ENCODE data around the gene WDFY2. TPM values are rescaled to one million over a fixed set of nuclear protein-coding genes. Genes with fewer than 3 reads are reported as not detected.
A peak's percentile ranks its signal among the peaks of the same experiment; 100 is the strongest.

WDFY2 gene
- total and polyA plus RNA-seq, 2 of the 13 experiments (the other 11 are each of a cell fraction or from before 2014, with no cell fraction given): 22.6 to 27.0 TPM

GRCh38 chr13:51803422-51804294 lies 219.4 kb downstream of the WDFY2 start, which contains the start of gene DHRS12 (continued):
- no peak for TF ChIP-seq ZNF407 (CRISPR knock-in tag; IDR thresholded peaks at IDR 0.05; ENCODE audit: not compliant biosample characterization)
- no peak for TF ChIP-seq PHF21A (CRISPR knock-in tag; IDR thresholded peaks at IDR 0.05)
- TF ChIP-seq ZNF18 (CRISPR knock-in tag; IDR thresholded peaks at IDR 0.05; ENCODE audit: insufficient replicate concordance): peak; percentile 24
- TF ChIP-seq ARNT (IDR thresholded peaks at IDR 0.05): no peak
- no peak for TF ChIP-seq ZMYM2 (CRISPR knock-in tag; IDR thresholded peaks at IDR 0.05)
- TF ChIP-seq KDM5A (IDR thresholded peaks at IDR 0.05; ENCODE audit: borderline replicate concordance, low read length): peak; percentile 51; the same call in 1 of the 2 replicates
- TF ChIP-seq TP53 (CRISPR knock-in tag; conservative IDR thresholded peaks at IDR 0.05): no peak
- no peak for TF ChIP-seq IKZF1 (IDR thresholded peaks at IDR 0.05)
- TF ChIP-seq ZNF574 (CRISPR knock-in tag; IDR thresholded peaks at IDR 0.05): peak; percentile 84
- no peak for TF ChIP-seq ZBTB8A (CRISPR knock-in tag; IDR thresholded peaks at IDR 0.05; ENCODE audit: borderline replicate concordance, low read depth)
- no peak for TF ChIP-seq ZNF292 (CRISPR knock-in tag; IDR thresholded peaks at IDR 0.05; ENCODE audit: borderline replicate concordance, low read depth)
- TF ChIP-seq NCOR1 (IDR thresholded peaks at IDR 0.05; ENCODE audit: borderline replicate concordance, low read length): no peak; the same call in 1 of the 2 replicates
- peak; percentile 71; the same call in 1 of the 2 replicates for TF ChIP-seq ZBTB43 (CRISPR knock-in tag; conservative IDR thresholded peaks at IDR 0.05)
- no peak for TF ChIP-seq HHEX (CRISPR knock-in tag; IDR thresholded peaks at IDR 0.05)
- TF ChIP-seq RARG (CRISPR knock-in tag; IDR thresholded peaks at IDR 0.05; ENCODE audit: low read depth): no peak

Measured in HepG2 (cell line).